Activated CD4-positive, CD25-positive, alpha-beta regulatory T cell treated with anti-CD3 and anti-CD28 coated beads, Interleukin-2, amount 50 U/mL, for 24 hours (primary cell): ENCODE data around the gene SLA2.
"Not testable (repeated sequence)": the region's sequence is repeated elsewhere in the genome, so short reads cannot be mapped to it uniquely, and the experiment has no call there.

Experiments used
- ATAC-seq, 2 donors: fragments of 150-1000 bp; cut with Tn5 transposase; one replicate each; pipeline ENCODE4 v1.10.0; 2021; ENCODE audit warnings: mild to moderate bottlenecking in 1 of 2, moderate library complexity in 1 of 2

SLA2 gene

GRCh38 chr20:36573103-36573797 lies 72.7 kb downstream of the SLA2 start, which contains the start of gene TGIF2:
TSS of gene TGIF2 (plus strand) at chr20:36573597. CDS start at chr20:36578775, 5,178 bp downstream.
- ATAC-seq: peak; percentile 61 to 69

- ATAC-seq: peak; percentile 89
These were observed 73.3 kb downstream of the SLA2 start for GRCh38 chr20:36572701-36573102.

- no peak for ATAC-seq
These were observed 74.2 kb downstream of the SLA2 start for GRCh38 chr20:36571564-36572504.

- no peak for ATAC-seq
These were observed 76.1 kb downstream of the SLA2 start for GRCh38 chr20:36569847-36570429.

GRCh38 chr20:36565520-36565919 lies 80.5 kb downstream of the SLA2 start:
- ATAC-seq: no peak

GRCh38 chr20:36564726-36565121 lies 81.3 kb downstream of the SLA2 start:
- not testable (repeated sequence) for ATAC-seq

GRCh38 chr20:36564078-36564725 lies 81.8 kb downstream of the SLA2 start:
- ATAC-seq: not testable (repeated sequence)

GRCh38 chr20:36563374-36563773 lies 82.6 kb downstream of the SLA2 start:
- no peak for ATAC-seq

- ATAC-seq: no peak
These were observed 83.3 kb downstream of the SLA2 start for GRCh38 chr20:36562724-36563123.
